Choroid plexus epithelial cell (primary cell): ENCODE data around the gene DNAI1.

ENCODE experiments used
- DNase-seq: peaks from one replicate; pipeline ENCODE4 v3.0.0-alpha.2; 2010; ENCODE audit warnings: low read depth
- H3K4me3 ChIP-seq: 2 replicates; pipeline ENCODE4 v1.5.1; 2011; ENCODE audit warnings: low read depth, mild to moderate bottlenecking, control low read depth, low read length, moderate library complexity
- TF ChIP-seq, protein P1 (sequence below): conservative IDR thresholded peaks from 2 replicates; pipeline ENCODE4 v1.5.1; 2011; ENCODE audit warnings: low read depth, mild to moderate bottlenecking, control low read depth, inconsistent platforms, low read length, moderate library complexity

DNAI1 gene

DNA sequence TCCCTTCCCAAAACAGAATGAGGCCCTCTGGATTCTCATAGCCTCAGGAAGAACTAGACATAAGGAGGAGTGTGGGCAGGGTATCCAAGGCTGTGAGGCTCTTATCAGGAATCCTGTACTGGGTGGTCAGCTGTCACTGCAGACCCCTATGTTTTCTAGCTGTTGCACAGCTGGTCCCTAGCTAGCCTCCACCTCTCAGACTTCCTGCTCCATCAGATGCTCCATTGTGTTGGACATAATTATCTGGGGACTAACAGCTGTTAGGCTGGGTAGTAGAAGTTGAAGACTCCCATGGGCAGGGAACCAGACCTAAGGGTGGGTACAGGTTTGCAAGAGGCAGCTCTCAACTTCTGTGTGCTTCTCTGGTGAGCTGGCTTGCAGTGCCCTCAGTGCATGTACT is 18.6 kb upstream of the DNAI1 start:
- H3K4me3 ChIP-seq: no peak overlapping the region
- DNase-seq: no peak
- TF ChIP-seq, protein P1, sequence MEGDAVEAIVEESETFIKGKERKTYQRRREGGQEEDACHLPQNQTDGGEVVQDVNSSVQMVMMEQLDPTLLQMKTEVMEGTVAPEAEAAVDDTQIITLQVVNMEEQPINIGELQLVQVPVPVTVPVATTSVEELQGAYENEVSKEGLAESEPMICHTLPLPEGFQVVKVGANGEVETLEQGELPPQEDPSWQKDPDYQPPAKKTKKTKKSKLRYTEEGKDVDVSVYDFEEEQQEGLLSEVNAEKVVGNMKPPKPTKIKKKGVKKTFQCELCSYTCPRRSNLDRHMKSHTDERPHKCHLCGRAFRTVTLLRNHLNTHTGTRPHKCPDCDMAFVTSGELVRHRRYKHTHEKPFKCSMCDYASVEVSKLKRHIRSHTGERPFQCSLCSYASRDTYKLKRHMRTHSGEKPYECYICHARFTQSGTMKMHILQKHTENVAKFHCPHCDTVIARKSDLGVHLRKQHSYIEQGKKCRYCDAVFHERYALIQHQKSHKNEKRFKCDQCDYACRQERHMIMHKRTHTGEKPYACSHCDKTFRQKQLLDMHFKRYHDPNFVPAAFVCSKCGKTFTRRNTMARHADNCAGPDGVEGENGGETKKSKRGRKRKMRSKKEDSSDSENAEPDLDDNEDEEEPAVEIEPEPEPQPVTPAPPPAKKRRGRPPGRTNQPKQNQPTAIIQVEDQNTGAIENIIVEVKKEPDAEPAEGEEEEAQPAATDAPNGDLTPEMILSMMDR: no peak

DNA sequence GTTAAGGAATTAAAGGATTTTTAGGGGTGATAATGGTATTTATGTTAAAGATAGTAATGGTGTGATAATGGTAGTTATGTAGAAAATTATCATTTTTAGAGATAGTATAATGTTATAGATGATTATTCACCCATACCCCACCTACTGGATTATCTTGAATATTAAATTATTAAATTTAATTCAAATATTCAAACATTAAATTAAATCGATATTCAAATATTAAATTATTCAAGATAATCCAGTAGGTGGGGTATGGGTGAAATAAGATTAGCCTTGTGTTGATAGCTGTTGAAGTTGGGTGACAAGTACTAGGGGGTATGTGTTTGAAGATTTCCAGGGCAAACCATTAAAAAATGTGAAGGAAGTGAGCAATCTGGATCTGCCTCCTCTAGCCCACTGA is 15.8 kb upstream of the DNAI1 start:
- no peak for DNase-seq
- TF ChIP-seq, protein P1: no peak
- H3K4me3 ChIP-seq: no peak overlapping the region

DNA sequence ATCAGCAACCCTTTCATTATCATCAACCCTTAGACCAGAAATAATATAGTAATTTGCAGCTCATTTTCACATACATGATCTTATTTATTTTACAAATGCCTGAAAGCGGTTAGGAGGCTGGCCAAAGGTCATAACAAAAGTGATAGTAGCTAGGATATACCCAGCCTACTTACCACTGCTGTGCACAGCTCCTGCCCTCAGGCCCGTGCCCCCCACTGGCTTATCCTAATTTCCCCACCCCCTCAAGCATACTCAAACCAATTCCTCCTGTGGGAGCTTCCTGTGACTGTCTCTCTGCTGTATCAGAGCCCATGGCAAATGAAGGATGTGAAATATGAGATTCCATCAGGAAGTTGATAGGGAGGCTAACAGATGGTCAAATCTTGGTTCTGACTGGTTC is 15.1 kb upstream of the DNAI1 start:
- no peak overlapping the region for H3K4me3 ChIP-seq
- TF ChIP-seq, protein P1: no peak
- DNase-seq: no peak

DNA sequence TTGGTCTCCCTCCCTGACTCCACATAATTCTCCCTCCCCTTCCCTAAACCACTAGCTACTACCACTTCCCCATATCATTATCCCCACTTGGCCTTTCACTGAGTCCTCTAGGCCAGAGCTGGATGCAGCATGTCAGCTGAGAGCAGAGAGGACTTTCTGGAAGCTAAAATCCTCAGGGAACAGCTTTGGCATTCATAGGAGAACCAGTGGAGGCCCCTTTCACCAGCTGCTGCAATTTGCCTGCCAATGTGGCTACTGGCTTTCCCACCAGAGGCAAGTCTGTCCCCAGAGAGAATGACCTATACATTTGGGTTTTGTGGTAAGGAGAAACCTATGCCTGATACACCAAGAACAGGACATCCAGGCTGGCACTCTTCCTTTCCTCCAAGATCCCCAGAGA is 14.6 kb upstream of the DNAI1 start:
- TF ChIP-seq, protein P1: no peak
- H3K4me3 ChIP-seq: no peak overlapping the region
- DNase-seq: no peak

DNA sequence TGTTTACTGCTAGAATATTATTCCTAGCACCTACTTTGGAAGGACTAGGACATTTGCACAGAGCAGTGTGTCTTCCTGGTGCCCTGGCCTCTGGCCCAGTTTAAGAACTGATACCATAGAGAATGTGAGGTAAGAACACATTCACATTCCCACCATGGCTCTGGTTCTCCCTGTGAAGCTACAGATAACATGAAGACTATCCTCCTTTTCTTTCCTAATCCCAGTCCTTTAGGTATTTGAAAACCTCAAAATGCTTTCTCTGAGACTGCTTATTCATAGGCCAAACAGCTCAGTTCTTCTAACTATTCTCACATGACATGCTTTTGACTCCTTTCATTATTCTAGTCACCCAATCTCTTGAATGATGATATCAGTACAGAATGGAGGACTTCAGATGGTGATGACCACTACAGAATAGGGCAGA is 12.1 kb upstream of the DNAI1 start:
- DNase-seq: peak; percentile 56
- TF ChIP-seq, protein P1: no peak
- H3K4me3 ChIP-seq: no peak overlapping the region

DNA sequence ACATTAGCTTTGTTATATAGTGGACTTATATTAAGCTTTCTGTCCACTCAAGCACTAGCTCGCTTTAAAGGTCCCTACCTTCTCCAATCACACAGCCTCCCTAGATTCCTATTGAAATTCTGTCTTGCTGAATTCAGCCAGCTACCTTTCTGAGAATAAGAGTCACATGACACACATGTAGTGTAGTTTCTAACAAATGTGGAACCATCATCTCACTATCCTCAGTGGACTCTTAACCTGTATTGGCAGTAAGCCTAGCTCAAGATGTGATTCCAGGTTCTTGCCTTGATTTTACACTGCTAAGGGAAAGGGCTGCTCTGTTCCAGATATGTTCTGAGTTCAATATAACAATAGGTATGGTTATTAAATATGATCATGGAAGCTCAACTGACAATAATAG is 11.7 kb upstream of the DNAI1 start:
- no peak for DNase-seq
- TF ChIP-seq, protein P1: no peak
- H3K4me3 ChIP-seq: no peak overlapping the region

DNA sequence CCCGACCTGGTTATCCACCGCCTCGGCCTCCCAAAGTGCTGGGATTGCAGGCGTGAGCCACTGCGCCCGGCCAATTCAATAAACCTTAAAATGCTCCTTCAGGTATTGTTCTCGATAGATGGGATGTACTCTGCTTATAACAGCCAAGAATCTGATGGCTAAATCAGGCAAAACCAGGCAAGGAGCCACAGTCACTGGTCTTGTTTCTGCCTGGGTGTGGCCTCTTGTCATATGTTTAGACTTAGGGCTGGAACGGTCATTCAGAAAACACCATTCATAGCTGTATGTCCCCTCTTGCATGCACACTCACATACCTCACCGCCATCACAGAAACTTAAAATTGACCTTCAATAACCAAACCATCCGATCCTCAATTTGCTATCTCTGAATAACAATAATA is 8.0 kb upstream of the DNAI1 start:
- DNase-seq: no peak
- TF ChIP-seq, protein P1: no peak
- H3K4me3 ChIP-seq: no peak overlapping the region
